ENCODE data around the gene C1orf21. TPM values are rescaled to one million over a fixed set of nuclear protein-coding genes. Genes with fewer than 3 reads are reported as not detected.
A peak's percentile ranks its signal among the peaks of the same experiment; 100 is the strongest.

The C1orf21 gene
- total RNA-seq, 1 experiment from 2014 or later: 28.5 TPM

DNA sequence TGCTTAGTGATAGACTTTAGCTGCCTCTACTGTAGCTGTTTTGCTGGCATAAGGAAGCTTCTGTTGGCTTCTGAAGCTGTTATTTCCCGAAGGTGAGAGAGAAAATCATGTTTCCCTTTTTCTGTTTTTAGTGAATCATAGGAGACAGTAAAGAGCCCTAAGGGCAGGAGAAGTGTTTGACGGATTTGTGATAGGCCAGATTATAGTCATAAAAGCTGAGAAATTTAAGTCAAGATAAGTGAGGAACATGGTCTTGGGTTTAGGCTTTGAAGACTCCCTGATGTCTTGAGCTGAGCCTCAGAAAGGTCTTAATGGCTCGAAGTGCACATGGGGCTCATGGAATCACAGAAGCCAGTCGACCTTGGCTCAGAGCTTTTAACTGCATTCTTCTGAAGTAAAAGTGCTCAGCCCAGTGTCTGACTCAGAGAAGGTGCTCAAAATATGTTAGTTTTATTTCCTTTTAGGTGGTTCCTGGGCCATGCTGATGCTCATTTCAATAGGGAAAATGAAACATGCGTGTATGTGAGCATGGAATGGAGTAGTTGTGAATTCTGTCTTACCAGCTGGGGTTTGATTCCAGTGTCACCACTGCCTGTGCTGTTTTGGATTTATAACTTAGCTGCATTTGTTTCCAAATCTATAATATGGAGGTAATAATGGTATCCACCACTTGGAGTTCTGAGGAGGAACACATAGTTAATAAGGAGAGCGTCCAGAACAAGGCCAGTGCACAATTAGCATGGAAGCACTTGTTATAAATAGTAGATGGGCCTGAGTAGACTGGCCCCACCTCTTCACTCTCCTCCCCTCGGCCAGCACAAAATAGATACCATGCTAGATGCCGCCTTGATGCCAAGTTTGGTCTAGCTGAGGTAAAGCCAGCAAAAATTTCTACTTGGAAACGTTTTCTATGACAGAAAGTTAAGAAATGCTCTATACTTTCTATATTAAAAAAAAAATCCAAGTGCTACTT, 99.2 kb downstream of the C1orf21 start:
- H3K36me3 Mint-ChIP-seq: 0 out of 2 replicates have a peak, but pooled peaks cover 4% of the 10 kb centered on the region

DNA sequence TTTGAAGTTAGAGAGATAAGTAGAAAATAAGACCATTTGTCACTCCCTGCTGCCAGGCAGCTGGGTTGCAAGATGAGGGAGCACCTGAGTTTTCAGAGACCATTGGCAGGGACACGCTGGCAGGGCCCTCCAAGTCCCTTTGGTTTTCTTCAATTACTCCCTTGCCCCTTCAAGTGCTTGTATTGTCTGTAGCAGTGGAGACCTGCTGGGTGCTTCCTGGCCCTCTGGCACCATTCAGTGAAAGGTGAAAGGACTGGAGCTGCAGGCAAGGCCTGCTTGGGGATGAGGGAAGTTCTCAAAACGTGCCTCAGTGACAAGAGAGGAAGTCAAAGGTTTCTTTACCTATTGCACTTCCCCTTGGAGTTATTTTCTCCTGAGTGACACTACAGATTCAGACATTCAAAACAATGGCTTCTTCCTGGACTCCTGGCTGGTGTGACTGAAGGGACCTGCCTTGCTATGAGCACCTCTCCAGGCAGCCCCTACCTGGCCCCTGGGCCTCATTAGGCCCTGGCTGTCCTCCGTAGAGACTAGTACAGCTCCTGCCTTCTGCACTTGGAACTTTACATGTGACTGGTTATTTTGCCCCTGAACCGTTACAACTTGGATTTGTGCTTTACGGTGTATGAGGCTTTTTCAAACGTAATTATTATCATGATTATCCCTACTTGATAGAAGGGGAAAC, 100.1 kb downstream of the C1orf21 start:
- no peaks in the 10 kb centered on the region for H3K9me3 Mint-ChIP-seq
- ChIA-PET POLR2A (no interaction called here), CTCF (interaction anchor here (0.8 to 1.9 kb wide), 6 partner anchors 11 to 245 kb away, joined by 3 to 15 read pairs (median 4); partner anchors contain the start of gene C1orf21)
- ATAC-seq (peak; percentile 91), DNase-seq (ENCODE audit: low spot score) (peak; percentile 16)
- no peaks in the 10 kb centered on the region for H3K27me3 Mint-ChIP-seq (ENCODE audit: low read depth)
- H3K36me3 Mint-ChIP-seq: 0 out of 2 replicates have a peak, but pooled peaks cover 4% of the 10 kb centered on the region
- TF ChIP-seq ZNF219 (CRISPR knock-in tag; IDR thresholded peaks at IDR 0.05; ENCODE audit: borderline replicate concordance): peak; percentile 29; the same call in 1 of the 2 replicates
- TF ChIP-seq ETV6 (CRISPR knock-in tag; IDR thresholded peaks at IDR 0.05): peak; percentile 83
- TF ChIP-seq ZNF423 (CRISPR knock-in tag; IDR thresholded peaks at IDR 0.05): peak; percentile 84
- TF ChIP-seq, protein P1, sequence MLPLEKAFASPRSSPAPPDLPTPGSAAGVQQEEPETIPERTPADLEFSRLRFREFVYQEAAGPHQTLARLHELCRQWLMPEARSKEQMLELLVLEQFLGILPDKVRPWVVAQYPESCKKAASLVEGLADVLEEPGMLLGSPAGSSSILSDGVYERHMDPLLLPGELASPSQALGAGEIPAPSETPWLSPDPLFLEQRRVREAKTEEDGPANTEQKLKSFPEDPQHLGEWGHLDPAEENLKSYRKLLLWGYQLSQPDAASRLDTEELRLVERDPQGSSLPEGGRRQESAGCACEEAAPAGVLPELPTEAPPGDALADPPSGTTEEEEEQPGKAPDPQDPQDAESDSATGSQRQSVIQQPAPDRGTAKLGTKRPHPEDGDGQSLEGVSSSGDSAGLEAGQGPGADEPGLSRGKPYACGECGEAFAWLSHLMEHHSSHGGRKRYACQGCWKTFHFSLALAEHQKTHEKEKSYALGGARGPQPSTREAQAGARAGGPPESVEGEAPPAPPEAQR (CRISPR knock-in tag; IDR thresholded peaks at IDR 0.05): peak; percentile 21; the same call in 1 of the 2 replicates
- TF ChIP-seq ZNF263 (CRISPR knock-in tag; IDR thresholded peaks at IDR 0.05; ENCODE audit: low read depth): no peak
- peaks cover 61% of the 10 kb centered on the region for H3K4me1 Mint-ChIP-seq
- H3K27ac Mint-ChIP-seq: peak overlapping the region; percentile 91
- H3K4me3 Mint-ChIP-seq: no peak overlapping the region

More for the DNA sequence above, 99.2 kb downstream of the C1orf21 start:
- no peaks in the 10 kb centered on the region for H3K27me3 Mint-ChIP-seq (ENCODE audit: low read depth)
- peaks cover 66% of the 10 kb centered on the region for H3K4me1 Mint-ChIP-seq
- no peak for TF ChIP-seq JUN (CRISPR knock-in tag; IDR thresholded peaks at IDR 0.05)
- TF ChIP-seq FOXP1 (CRISPR knock-in tag; IDR thresholded peaks at IDR 0.05; ENCODE audit: borderline replicate concordance): no peak
- TF ChIP-seq, protein P2, sequence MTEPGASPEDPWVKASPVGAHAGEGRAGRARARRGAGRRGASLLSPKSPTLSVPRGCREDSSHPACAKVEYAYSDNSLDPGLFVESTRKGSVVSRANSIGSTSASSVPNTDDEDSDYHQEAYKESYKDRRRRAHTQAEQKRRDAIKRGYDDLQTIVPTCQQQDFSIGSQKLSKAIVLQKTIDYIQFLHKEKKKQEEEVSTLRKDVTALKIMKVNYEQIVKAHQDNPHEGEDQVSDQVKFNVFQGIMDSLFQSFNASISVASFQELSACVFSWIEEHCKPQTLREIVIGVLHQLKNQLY (CRISPR knock-in tag; IDR thresholded peaks at IDR 0.05): no peak
- no peak for TF ChIP-seq JAZF1 (CRISPR knock-in tag; IDR thresholded peaks at IDR 0.05)
- no peak for TF ChIP-seq OVOL2 (CRISPR knock-in tag; IDR thresholded peaks at IDR 0.05; ENCODE audit: borderline replicate concordance)
- TF ChIP-seq NR1H2 (CRISPR knock-in tag; IDR thresholded peaks at IDR 0.05): no peak
- TF ChIP-seq IRF2 (CRISPR knock-in tag; IDR thresholded peaks at IDR 0.05; ENCODE audit: borderline replicate concordance, low read depth): no peak
- no peak for TF ChIP-seq KAT7 (CRISPR knock-in tag; IDR thresholded peaks at IDR 0.05; ENCODE audit: borderline replicate concordance)
- TF ChIP-seq, protein P3, sequence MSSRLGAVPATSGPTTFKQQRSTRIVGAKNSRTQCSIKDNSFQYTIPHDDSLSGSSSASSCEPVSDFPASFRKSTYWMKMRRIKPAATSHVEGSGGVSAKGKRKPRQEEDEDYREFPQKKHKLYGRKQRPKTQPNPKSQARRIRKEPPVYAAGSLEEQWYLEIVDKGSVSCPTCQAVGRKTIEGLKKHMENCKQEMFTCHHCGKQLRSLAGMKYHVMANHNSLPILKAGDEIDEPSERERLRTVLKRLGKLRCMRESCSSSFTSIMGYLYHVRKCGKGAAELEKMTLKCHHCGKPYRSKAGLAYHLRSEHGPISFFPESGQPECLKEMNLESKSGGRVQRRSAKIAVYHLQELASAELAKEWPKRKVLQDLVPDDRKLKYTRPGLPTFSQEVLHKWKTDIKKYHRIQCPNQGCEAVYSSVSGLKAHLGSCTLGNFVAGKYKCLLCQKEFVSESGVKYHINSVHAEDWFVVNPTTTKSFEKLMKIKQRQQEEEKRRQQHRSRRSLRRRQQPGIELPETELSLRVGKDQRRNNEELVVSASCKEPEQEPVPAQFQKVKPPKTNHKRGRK (CRISPR knock-in tag; IDR thresholded peaks at IDR 0.05; ENCODE audit: borderline replicate concordance): no peak
- TF ChIP-seq NFE2L1 (CRISPR knock-in tag; IDR thresholded peaks at IDR 0.05): no peak
- no peak for TF ChIP-seq MXD4 (CRISPR knock-in tag; IDR thresholded peaks at IDR 0.05; ENCODE audit: borderline replicate concordance)
- no peak for TF ChIP-seq SMAD3 (CRISPR knock-in tag; IDR thresholded peaks at IDR 0.05; ENCODE audit: borderline replicate concordance)
- TF ChIP-seq RELA (CRISPR knock-in tag; IDR thresholded peaks at IDR 0.05; ENCODE audit: borderline replicate concordance): no peak
- no peak for TF ChIP-seq HMGA2 (CRISPR knock-in tag; IDR thresholded peaks at IDR 0.05)
- TF ChIP-seq, protein P4, sequence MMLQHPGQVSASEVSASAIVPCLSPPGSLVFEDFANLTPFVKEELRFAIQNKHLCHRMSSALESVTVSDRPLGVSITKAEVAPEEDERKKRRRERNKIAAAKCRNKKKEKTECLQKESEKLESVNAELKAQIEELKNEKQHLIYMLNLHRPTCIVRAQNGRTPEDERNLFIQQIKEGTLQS (CRISPR knock-in tag; conservative IDR thresholded peaks at IDR 0.05): no peak
- TF ChIP-seq, protein P5, sequence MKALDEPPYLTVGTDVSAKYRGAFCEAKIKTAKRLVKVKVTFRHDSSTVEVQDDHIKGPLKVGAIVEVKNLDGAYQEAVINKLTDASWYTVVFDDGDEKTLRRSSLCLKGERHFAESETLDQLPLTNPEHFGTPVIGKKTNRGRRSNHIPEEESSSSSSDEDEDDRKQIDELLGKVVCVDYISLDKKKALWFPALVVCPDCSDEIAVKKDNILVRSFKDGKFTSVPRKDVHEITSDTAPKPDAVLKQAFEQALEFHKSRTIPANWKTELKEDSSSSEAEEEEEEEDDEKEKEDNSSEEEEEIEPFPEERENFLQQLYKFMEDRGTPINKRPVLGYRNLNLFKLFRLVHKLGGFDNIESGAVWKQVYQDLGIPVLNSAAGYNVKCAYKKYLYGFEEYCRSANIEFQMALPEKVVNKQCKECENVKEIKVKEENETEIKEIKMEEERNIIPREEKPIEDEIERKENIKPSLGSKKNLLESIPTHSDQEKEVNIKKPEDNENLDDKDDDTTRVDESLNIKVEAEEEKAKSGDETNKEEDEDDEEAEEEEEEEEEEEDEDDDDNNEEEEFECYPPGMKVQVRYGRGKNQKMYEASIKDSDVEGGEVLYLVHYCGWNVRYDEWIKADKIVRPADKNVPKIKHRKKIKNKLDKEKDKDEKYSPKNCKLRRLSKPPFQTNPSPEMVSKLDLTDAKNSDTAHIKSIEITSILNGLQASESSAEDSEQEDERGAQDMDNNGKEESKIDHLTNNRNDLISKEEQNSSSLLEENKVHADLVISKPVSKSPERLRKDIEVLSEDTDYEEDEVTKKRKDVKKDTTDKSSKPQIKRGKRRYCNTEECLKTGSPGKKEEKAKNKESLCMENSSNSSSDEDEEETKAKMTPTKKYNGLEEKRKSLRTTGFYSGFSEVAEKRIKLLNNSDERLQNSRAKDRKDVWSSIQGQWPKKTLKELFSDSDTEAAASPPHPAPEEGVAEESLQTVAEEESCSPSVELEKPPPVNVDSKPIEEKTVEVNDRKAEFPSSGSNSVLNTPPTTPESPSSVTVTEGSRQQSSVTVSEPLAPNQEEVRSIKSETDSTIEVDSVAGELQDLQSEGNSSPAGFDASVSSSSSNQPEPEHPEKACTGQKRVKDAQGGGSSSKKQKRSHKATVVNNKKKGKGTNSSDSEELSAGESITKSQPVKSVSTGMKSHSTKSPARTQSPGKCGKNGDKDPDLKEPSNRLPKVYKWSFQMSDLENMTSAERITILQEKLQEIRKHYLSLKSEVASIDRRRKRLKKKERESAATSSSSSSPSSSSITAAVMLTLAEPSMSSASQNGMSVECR (CRISPR knock-in tag; IDR thresholded peaks at IDR 0.05; ENCODE audit: borderline replicate concordance): no peak
- H3K4me3 Mint-ChIP-seq: no peak overlapping the region
- ChIA-PET CTCF (interaction anchor here (1.0 to 1.9 kb wide), 4 partner anchors 57 to 244 kb away, joined by 3 to 15 read pairs (median 6); no protein-coding TSS in a partner anchor), POLR2A (no interaction called here)
- peak overlapping the region; percentile 18; the same call in 1 of the 2 replicates for H3K27ac Mint-ChIP-seq
- DNase-seq (ENCODE audit: low spot score): no peak
- H3K9me3 Mint-ChIP-seq: no peaks in the 10 kb centered on the region
- no peak for ATAC-seq

Data from WTC11 (cell line).